Measurements from ENCODE around the gene ACOT4. TPM values are rescaled to one million over a fixed set of nuclear protein-coding genes. Genes with fewer than 3 reads are reported as not detected.
A peak's percentile ranks its signal among the peaks of the same experiment; 100 is the strongest.

The ACOT4 gene
- total RNA-seq, 1 donor from 2014 or later, result 0.26 TPM

GRCh38 chr14:73613046-73613383 lies 21.3 kb downstream of the ACOT4 start:
- TF ChIP-seq CTCF (IDR thresholded peaks at IDR 0.05; ENCODE audit: insufficient read depth, low read length, severe bottlenecking), result no peak

GRCh38 chr14:73613419-73613963 lies 21.8 kb downstream of the ACOT4 start:
- Histone ChIP-seq H3K27me3 (ENCODE audit: control insufficient read depth, insufficient read depth, low read length) (no peaks in the 10 kb centered on the region), H3K4me3 (ENCODE audit: low read depth, low read length) (no peak overlapping the region), H3K36me3 (ENCODE audit: control insufficient read depth, insufficient read depth, low read length) (no peaks in the 10 kb centered on the region)
- DNase-seq (ENCODE audit: low read depth) (no peak), FAIRE-seq (no peak)
- TF ChIP-seq CTCF (IDR thresholded peaks at IDR 0.05; ENCODE audit: insufficient read depth, low read length, severe bottlenecking), result no peak

More at GRCh38 chr14:73613046-73613383, 21.3 kb downstream of the ACOT4 start:
- FAIRE-seq (no peak), DNase-seq (ENCODE audit: low read depth) (no peak)
- Histone ChIP-seq H3K36me3 (ENCODE audit: control insufficient read depth, insufficient read depth, low read length) (no peaks in the 10 kb centered on the region), H3K4me3 (ENCODE audit: low read depth, low read length) (peak overlapping the region; percentile 53), H3K27me3 (ENCODE audit: control insufficient read depth, insufficient read depth, low read length) (no peaks in the 10 kb centered on the region)

GRCh38 chr14:73616831-73617230 lies 25.2 kb downstream of the ACOT4 start:
- Histone ChIP-seq H3K27me3 (ENCODE audit: control insufficient read depth, insufficient read depth, low read length) (no peaks in the 10 kb centered on the region), H3K4me3 (ENCODE audit: low read depth, low read length) (no peak overlapping the region), H3K36me3 (ENCODE audit: control insufficient read depth, insufficient read depth, low read length) (no peaks in the 10 kb centered on the region)
- TF ChIP-seq CTCF (IDR thresholded peaks at IDR 0.05; ENCODE audit: insufficient read depth, low read length, severe bottlenecking), result no peak
- FAIRE-seq, result no peak
- DNase-seq (ENCODE audit: low read depth), result no peak

- Histone ChIP-seq H3K36me3 (ENCODE audit: control insufficient read depth, insufficient read depth, low read length) (no peaks in the 10 kb centered on the region), H3K4me3 (ENCODE audit: low read depth, low read length) (no peak overlapping the region), H3K27me3 (ENCODE audit: control insufficient read depth, insufficient read depth, low read length) (no peaks in the 10 kb centered on the region)
- no peak for TF ChIP-seq CTCF (IDR thresholded peaks at IDR 0.05; ENCODE audit: insufficient read depth, low read length, severe bottlenecking)
- DNase-seq (ENCODE audit: low read depth), result no peak
- no peak for FAIRE-seq
Observed at GRCh38 chr14:73619524-73619923, 27.9 kb downstream of the ACOT4 start.

GRCh38 chr14:73620268-73620667 lies 28.6 kb downstream of the ACOT4 start:
- TF ChIP-seq CTCF (IDR thresholded peaks at IDR 0.05; ENCODE audit: insufficient read depth, low read length, severe bottlenecking), result no peak
- Histone ChIP-seq H3K36me3 (ENCODE audit: control insufficient read depth, insufficient read depth, low read length) (no peaks in the 10 kb centered on the region), H3K27me3 (ENCODE audit: control insufficient read depth, insufficient read depth, low read length) (no peaks in the 10 kb centered on the region), H3K4me3 (ENCODE audit: low read depth, low read length) (no peak overlapping the region)
- FAIRE-seq, result peak; percentile 18
- no peak for DNase-seq (ENCODE audit: low read depth)

- Histone ChIP-seq H3K27me3 (ENCODE audit: control insufficient read depth, insufficient read depth, low read length) (no peaks in the 10 kb centered on the region), H3K36me3 (ENCODE audit: control insufficient read depth, insufficient read depth, low read length) (no peaks in the 10 kb centered on the region), H3K4me3 (ENCODE audit: low read depth, low read length) (no peak overlapping the region)
- DNase-seq (ENCODE audit: low read depth) (no peak), FAIRE-seq (no peak)
- no peak for TF ChIP-seq CTCF (IDR thresholded peaks at IDR 0.05; ENCODE audit: insufficient read depth, low read length, severe bottlenecking)
Observed at GRCh38 chr14:73623504-73624054, 31.9 kb downstream of the ACOT4 start.
